HG03460 (cell line): ENCODE data around the gene CACNA1S.

Source experiments
- ATAC-seq: cut with Tn5 transposase; IDR thresholded peaks from one replicate; pipeline ENCODE4 v1.9.1; 2021; ENCODE audit not compliant: unreplicated experiment

The CACNA1S gene

GRCh38 chr1:201140235-201140940 lies 28.2 kb upstream of the CACNA1S start:
- no peak for ATAC-seq

DNA sequence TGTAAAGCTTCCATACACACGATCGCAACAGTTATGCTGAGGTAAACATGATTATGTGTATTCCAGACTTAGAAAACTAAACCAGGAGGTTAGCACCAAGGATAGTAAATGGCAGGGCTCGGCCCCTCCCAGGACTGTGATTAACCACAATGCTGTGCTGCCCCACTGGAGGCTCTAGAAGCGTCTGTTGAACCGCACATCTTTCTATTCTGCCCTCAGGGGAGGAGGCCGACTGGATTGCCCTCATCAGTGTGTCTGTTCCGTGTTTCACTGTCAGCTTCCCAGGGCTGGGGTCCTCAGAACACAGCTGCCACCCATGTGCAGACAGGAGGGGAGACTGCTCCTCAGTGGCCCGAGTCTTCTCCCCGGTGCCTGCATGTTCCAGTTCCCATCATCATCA lies 27.5 kb upstream of the CACNA1S start:
- ATAC-seq: no peak

DNA sequence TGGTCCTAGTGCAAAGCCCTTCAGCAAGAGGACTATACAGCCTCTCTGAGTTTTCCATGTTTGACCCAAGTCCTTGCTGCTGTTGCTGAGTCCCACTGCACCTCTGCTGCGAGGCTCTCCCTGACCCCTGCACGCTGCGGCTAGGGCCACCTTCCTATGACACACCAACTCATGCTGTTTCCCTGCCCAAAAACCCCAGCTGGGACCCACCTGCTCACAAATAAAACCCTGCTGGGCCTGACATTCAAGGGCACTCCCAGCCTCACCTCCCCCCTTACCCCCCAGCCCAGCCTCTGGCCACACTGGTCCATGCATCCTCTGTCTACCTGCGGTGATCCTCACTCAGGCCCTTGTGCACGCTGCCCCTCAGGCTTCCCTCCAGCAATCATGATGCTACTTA lies 27.1 kb upstream of the CACNA1S start:
- no peak for ATAC-seq

GRCh38 chr1:201138311-201138840 lies 26.1 kb upstream of the CACNA1S start:
- ATAC-seq: no peak

- no peak for ATAC-seq
These were observed 25.5 kb upstream of the CACNA1S start for GRCh38 chr1:201137579-201138310.

DNA sequence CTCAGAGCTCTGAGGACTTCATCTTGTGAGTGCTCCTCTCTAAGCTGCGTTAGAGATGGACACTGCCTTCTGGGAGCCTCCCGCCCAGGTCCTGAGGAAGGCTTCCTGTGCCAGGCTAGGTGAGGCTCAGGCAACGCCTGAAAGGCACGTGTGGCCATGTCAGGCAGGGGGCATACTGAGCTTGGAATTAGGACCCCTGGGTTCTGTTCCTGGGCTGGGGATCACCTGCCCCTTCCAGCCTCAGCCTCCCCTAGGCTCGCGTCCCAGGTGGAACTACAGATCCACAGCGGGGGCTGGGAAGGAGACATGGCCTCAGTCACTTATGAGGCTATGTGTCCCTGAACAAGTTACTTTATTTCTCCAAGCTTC lies 24.8 kb upstream of the CACNA1S start:
- ATAC-seq: no peak

DNA sequence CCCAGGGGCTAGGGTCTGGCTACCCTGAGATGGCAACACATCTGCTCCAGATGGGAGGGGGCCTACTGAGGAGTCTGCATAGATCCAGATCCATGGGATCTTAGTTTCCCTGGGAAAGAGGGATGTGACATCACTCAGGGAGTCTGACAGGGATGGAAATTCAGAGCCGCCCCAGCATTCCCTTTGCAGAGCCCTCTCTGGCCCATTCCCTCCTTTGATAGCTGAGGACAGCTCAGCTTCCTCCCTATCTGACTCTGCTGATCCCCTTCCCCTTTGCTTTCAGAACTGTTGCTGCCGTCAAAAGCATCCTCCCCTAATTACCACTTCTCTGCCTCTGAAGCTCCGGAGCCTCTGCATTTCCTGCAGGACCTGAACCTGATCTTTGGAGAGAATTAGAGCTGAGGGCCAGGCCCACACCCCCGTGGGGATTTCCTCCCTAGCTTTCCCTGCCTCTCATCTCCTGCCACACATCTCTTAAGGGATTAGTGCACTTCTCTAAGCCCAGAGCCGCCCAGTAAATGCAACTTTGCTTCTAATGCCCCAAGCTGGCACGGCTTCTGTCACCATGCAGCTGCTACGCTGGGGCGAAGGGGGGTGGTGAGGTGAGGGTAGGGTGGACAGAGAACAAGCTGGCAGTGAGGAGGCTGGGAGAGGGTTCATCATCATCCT lies 24.3 kb upstream of the CACNA1S start:
- no peak for ATAC-seq

DNA sequence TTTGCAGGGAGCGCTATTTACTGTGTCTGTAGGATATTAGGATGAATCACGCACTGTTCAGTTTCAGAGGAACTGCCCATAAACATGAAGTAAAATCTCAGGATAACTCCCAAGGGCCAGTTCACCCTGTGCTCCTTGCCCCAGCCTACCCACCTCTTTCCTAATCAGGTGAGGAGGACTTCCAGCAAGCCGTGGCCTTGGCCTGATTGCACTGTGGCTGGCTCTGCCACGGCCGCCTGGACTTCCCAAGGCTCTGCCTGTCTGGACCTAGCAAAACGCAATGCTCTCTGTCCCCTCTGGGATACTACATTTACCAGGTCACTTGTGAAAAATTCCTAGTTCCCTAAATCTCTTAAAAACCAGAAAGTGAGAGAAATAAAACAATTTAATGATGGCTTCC lies 22.2 kb upstream of the CACNA1S start:
- no peak for ATAC-seq

GRCh38 chr1:201131398-201131797 lies 19.2 kb upstream of the CACNA1S start:
- no peak for ATAC-seq

GRCh38 chr1:201128962-201129361 lies 16.7 kb upstream of the CACNA1S start:
- ATAC-seq: no peak

DNA sequence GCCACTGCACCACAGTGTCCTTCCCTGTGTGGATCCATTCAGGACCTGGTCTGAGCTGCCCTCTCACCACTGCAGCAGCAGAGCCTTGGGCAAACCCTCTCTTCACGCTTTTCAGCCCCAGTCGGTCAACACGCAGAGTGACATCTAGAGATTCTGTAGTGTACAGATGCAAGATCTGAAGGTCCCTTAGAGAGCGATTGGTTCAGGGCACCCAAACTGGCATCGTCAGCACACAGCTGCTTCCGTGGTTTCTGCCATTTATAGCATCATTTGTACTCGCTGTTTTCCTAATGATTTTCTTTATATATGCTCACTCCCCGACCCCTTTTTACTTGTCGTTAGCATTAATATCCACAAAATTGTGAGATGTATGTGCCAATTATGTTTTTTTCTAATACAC lies 16.2 kb upstream of the CACNA1S start:
- ATAC-seq: no peak

- ATAC-seq: no peak
These were observed 15.7 kb upstream of the CACNA1S start for GRCh38 chr1:201127755-201128455.

DNA sequence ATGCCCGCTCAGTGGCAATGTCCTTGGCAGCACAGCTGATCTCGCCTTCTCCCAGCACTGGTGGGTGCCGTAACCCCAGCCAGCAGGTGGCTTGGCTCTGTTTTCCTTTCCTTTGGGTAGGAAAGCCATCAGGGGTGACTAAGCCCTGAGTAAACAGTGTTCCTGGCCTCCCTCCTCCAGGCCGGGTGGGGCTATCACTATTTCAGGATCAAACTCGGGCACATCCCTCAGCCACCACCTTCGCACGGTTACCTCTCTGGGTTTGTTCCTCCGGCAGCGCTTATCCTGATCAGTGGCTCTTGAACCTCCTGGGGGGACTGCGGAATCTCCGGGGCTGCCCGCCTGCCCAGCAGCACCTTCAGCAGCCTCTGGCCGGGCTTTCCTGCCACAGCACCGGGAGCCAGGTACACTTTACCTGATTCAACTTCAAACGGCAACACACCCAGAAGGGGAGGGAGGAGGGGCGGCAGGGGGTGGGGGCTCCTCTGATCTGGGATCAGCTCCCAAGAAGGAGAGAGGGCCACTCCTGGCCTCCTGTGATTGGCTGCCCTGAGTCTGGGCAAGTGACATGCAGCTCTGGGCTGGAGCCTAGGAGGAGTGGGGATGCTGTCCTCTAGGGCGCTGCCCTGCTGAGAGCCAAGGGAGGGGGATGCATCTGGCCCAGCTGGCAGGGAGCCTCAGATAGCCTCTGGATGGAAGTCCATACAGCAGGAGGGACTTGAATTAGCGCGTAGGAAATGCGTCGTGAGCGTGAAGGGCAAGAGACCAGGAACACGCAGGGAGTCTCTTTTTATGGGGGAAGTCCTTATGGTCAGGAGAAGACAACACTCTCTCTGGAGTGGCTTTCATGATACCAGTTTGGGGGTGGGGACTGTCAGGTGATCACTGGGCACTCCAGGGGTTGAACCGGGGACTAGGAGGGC lies 14.9 kb upstream of the CACNA1S start, which contains the start of gene ASCL5:
Gene ASCL5 (minus strand): TSS at position 353 of the 923 bp plus-strand sequence. CDS start 11,812 bp downstream, outside the sequence.
- ATAC-seq: no peak

DNA sequence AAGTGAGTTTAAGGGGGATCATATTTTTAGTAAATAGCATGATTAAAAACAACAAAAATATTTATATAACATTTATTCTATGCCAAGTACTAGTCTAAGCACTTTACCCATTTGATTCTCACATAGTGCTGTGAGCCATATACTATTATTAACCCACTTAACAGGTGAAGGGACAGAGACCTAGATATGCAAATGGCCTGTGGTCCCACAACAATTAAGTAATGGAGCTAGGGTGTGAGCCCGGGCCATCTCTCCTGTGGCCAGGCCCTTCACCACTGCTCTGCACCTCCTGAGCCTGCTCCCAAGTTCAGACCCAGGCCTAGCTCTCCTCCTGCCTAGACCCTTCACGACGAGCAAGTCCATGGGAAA lies 14.2 kb upstream of the CACNA1S start:
- no peak for ATAC-seq

- ATAC-seq: no peak
These were observed 13.6 kb upstream of the CACNA1S start for GRCh38 chr1:201125800-201126199.

DNA sequence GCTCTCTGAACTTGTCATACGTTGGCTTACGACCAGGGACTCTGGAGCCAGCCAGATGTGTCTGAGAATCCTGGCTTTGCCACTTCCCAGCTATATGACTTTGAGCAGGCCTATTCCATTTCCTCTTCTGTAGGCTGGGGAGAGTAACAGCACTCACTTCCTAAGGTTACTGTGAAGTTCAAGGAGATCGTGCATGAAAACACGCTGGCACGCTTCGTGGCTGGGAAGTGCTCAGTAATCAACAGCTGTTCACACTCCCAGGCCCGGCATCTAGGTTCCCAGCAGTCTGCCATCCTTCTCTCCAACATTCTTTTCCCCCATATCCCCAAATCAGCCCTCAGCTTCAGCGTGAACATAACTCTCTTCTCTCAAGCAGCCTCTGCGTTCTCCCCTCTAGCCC lies 12.8 kb upstream of the CACNA1S start:
- no peak for ATAC-seq

DNA sequence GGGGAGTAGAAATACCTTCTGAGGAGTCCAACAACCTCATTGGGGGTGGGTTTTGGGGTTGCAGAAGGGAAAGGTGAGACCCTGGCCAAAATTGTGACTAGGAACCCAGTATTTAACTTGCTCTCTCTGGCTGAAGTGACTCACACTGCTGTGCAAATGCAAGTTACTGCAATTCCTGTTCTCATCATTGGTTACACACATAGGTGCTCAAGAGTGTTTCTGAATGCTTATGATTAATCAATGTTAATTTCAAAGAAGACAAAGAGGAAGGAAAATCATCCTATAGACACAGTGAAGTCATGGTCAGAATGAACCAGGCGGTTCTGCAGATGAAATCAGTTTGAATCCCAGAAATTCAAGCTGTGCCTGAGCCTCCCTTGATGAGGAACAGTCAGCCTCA lies 11.6 kb upstream of the CACNA1S start:
- ATAC-seq: no peak

DNA sequence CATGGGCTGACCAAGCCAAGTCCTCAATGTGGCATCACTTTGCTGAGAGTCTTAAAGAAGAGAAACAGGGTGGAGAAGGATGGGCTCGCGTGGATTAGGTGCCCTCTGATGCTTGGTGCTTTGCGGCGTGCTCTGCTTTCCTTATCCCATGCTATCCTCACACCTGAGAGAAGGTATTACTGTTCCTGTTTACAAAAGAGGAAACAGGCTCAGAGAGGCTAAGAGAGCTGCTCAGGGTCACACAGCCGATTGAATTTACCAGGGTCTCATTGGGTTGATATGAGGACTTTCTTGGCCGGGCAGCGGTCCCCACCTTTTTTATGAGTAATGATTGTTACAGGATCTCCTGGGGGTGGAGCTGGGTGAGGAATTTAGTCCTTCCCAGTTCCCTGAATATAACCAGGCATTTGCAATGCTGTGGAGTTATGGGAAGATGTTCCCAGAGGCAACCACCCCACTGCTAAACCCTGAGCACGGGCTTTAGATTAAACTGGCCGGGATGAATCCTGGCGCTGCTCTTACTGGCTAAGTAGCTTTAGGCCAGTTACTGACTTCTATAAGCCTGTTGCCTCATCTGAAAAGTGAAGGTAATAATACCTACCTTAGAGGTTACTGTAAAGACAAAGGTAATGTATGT lies 10.2 kb upstream of the CACNA1S start:
- no peak for ATAC-seq
